CD8-positive, alpha-beta memory T cell (primary cell): ENCODE measurements around the gene VWA7. TPM values are rescaled to one million over a fixed set of nuclear protein-coding genes. Genes with fewer than 3 reads are reported as not detected.

Source experiments
- CTCF ChIA-PET: fragments of 350-600 bp; sonication (Branson Sonifier 250); formaldehyde crosslinking; loops from one replicate; lab custom pipeline; 2021; ENCODE audit warnings: antibody characterized with exemption; lab: Charles Lee
- POLR2A ChIA-PET: fragments of 350-600 bp; sonication (Branson Sonifier 250); formaldehyde crosslinking; loops from one replicate; lab custom pipeline; 2021; ENCODE audit warnings: antibody characterized with exemption; lab: Charles Lee
- DNase-seq, 5 donors: peaks; one replicate each; pipeline versions ENCODE4 v3.0.0 to v3.0.0-alpha.2; 2020 to 2022; ENCODE audit warnings: mixed read lengths in 1 of 5
- H3K27ac ChIP-seq: one replicate; pipeline ENCODE4 v1.7.0; 2013; ENCODE audit warnings: low read depth, mild to moderate bottlenecking, low read length, moderate library complexity
- H3K27me3 ChIP-seq: 2 replicates; pipeline ENCODE4 v1.7.0; 2013; ENCODE audit warnings: low read length, mild to moderate bottlenecking; ENCODE audit not compliant: insufficient read depth, poor library complexity, severe bottlenecking
- H3K36me3 ChIP-seq: 2 replicates; pipeline ENCODE4 v1.7.0; 2013; ENCODE audit warnings: mild to moderate bottlenecking, low read length, moderate library complexity; ENCODE audit not compliant: insufficient read depth
- H3K4me1 ChIP-seq: 2 replicates; pipeline ENCODE4 v1.7.0; 2013; ENCODE audit warnings: mild to moderate bottlenecking, low read length, moderate library complexity; ENCODE audit not compliant: insufficient read depth
- H3K4me3 ChIP-seq: 2 replicates; pipeline ENCODE4 v1.7.0; 2013; ENCODE audit warnings: mild to moderate bottlenecking, low read length
- H3K9me3 ChIP-seq: 2 replicates; pipeline ENCODE4 v1.7.0; 2013; ENCODE audit warnings: mild to moderate bottlenecking, low read length
- H3K27ac Mint-ChIP-seq, 8 donors: one replicate each; pipeline ENCODE4 v1.8.0; 2020 to 2021; ENCODE audit warnings: mixed read lengths in 8 of 8, mild to moderate bottlenecking in 6 of 8, inconsistent platforms in 3 of 8, moderate library complexity in 3 of 8
- H3K27me3 Mint-ChIP-seq, 2 donors: one replicate each; pipeline ENCODE4 v1.8.0; 2020 to 2021; ENCODE audit warnings: mixed read lengths in 2 of 2, mild to moderate bottlenecking in 1 of 2, moderate library complexity in 1 of 2
- H3K36me3 Mint-ChIP-seq, 3 donors: one replicate each; pipeline ENCODE4 v1.8.0; 2020 to 2021; ENCODE audit warnings: mixed read lengths in 3 of 3, inconsistent platforms in 1 of 3, mild to moderate bottlenecking in 1 of 3
- H3K4me1 Mint-ChIP-seq, 3 donors: one replicate each; pipeline ENCODE4 v1.8.0; 2020 to 2021; ENCODE audit warnings: mixed read lengths in 3 of 3, inconsistent platforms in 1 of 3, mild to moderate bottlenecking in 1 of 3
- H3K4me3 Mint-ChIP-seq, 7 donors: one replicate each; pipeline ENCODE4 v1.8.0; 2020 to 2021; ENCODE audit warnings: mixed read lengths in 7 of 7, mild to moderate bottlenecking in 6 of 7, moderate library complexity in 4 of 7, inconsistent platforms in 2 of 7
- H3K9me3 Mint-ChIP-seq, 5 donors: one replicate each; pipeline ENCODE4 v1.8.0; 2020 to 2022; ENCODE audit warnings: mixed read lengths in 5 of 5, mild to moderate bottlenecking in 3 of 5, moderate library complexity in 2 of 5, inconsistent platforms in 1 of 5
- polyA plus RNA-seq: library from polyadenylated mRNA; unstranded; fragments of 300-500 nt; fragmentation: Illumina TruSeq; gene quantifications from one replicate; pipeline ENCODE4 v1.2.3, GENCODE V29; 2021
- total RNA-seq, 2 experiments: library from RNA; stranded (reverse); gene quantifications; one replicate each; pipeline ENCODE4 v1.2.3, GENCODE V29; 2021

Gene VWA7
- total and polyA plus RNA-seq, 3 experiments from 2014 or later, result 1.4 to 2.5 (median 1.7) TPM

GRCh38 chr6:31742894-31743293 lies 34.2 kb downstream of the VWA7 start:
- Mint-ChIP-seq H3K4me3 (peak overlapping the region in 1 of 7 donors; percentile 48), H3K27me3 (peaks cover 0 to 1% of the 10 kb centered on the region in 2 donors), H3K36me3 (peaks cover 0 to 10% (median 6%) of the 10 kb centered on the region in 3 donors), H3K27ac (peak overlapping the region in 1 of 8 donors; percentile 1), H3K4me1 (peaks cover 27 to 45% (median 32%) of the 10 kb centered on the region in 3 donors), H3K9me3 (no peaks in the 10 kb centered on the region)
- no peaks in the 10 kb centered on the region for H3K9me3 ChIP-seq
- ChIA-PET POLR2A (no interaction called here), CTCF (no interaction called here)
- no peak overlapping the region for H3K4me3 ChIP-seq
- no peak for DNase-seq
- H3K27ac ChIP-seq, result no peak overlapping the region
- H3K4me1 ChIP-seq, result peaks cover 25% of the 10 kb centered on the region
- H3K27me3 ChIP-seq, result no peaks in the 10 kb centered on the region
- no peaks in the 10 kb centered on the region for H3K36me3 ChIP-seq

GRCh38 chr6:31741815-31742214 lies 35.3 kb downstream of the VWA7 start:
- Mint-ChIP-seq H3K9me3 (no peaks in the 10 kb centered on the region), H3K27me3 (no peaks in the 10 kb centered on the region), H3K4me3 (peak overlapping the region in 6 of 7 donors; percentile 48 to 99 (median 58)), H3K36me3 (peaks cover 0 to 10% (median 4%) of the 10 kb centered on the region in 3 donors), H3K4me1 (peaks cover 37 to 56% (median 42%) of the 10 kb centered on the region in 3 donors), H3K27ac (peak overlapping the region in 2 of 8 donors; percentile 7 to 36)
- POLR2A ChIA-PET, result no interaction called here
- Histone ChIP-seq H3K9me3 (no peaks in the 10 kb centered on the region), H3K27me3 (no peaks in the 10 kb centered on the region), H3K27ac (peak overlapping the region; percentile 7), H3K4me1 (peaks cover 35% of the 10 kb centered on the region), H3K4me3 (no peak overlapping the region), H3K36me3 (no peaks in the 10 kb centered on the region)
- no peak for DNase-seq
- CTCF ChIA-PET, result interaction anchor here (1.1 to 7.5 kb wide), 3 partner anchors 29 to 88 kb away, joined by 3 to 42 read pairs (median 4); no protein-coding TSS in a partner anchor

DNA sequence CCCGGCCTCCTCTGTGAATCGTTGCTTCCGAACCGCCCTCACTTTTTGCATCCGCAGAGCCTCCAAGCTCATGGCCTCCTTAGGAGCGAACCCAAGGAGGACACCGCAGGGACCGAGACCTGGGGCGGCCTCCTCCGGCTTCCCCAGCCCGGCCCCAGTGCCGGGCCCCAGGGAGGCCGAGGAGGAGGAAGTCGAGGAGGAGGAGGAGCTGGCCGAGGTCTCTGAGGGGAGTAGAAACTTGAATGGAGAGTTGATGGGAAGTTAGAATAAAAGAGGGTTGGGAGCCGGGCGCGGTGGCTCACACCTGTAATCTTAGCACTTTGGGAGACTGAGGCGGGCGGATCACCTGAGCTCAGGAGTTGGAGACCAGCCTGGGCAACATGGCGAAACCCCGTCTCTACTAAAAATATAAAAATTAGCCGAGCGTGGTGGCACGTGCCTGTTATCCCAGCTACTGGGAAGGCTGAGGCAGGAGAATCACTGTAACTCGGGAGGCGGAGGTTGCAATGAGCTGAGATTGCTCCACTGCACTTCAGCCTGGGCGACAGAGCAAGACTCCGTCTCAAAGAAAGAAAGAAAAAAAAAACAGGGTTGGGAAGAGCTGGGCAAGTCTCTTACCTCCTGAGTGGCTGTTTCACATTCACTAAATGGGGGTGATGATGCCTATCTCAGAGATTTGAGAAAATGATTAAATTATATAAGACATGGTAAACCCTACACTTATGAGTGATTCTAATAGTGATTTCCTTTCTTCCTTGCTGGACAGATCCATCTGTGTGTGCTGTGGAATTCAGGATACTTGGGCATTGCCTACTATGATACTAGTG lies 36.5 kb downstream of the VWA7 start:
- peak overlapping the region; percentile 93 to 99 (median 98) for H3K4me3 Mint-ChIP-seq
- ChIA-PET POLR2A (interaction anchor here (1.2 to 2.0 kb wide), 2 partner anchors 31 to 38 kb away, joined by 6 to 12 read pairs; partner anchors contain the start of gene ABHD16A), CTCF (interaction anchor here (0.7 to 7.5 kb wide), 9 partner anchors 11 to 89 kb away, joined by 3 to 42 read pairs (median 9); partner anchors contain the start of genes DDAH2, HSPA1B, LSM2 and VARS1)
- Histone ChIP-seq H3K27ac (peak overlapping the region; percentile 90), H3K9me3 (no peaks in the 10 kb centered on the region), H3K36me3 (no peaks in the 10 kb centered on the region), H3K4me3 (peak overlapping the region; percentile 84), H3K4me1 (peaks cover 39% of the 10 kb centered on the region), H3K27me3 (no peaks in the 10 kb centered on the region)
- no peak for DNase-seq
- H3K27me3 Mint-ChIP-seq, result no peaks in the 10 kb centered on the region
- H3K27ac Mint-ChIP-seq, result peak overlapping the region; percentile 91 to 99 (median 96)
- H3K9me3 Mint-ChIP-seq, result no peaks in the 10 kb centered on the region
- peaks cover 46 to 61% (median 54%) of the 10 kb centered on the region in 3 donors for H3K4me1 Mint-ChIP-seq
- peaks cover 0 to 17% (median 5%) of the 10 kb centered on the region in 3 donors for H3K36me3 Mint-ChIP-seq

DNA sequence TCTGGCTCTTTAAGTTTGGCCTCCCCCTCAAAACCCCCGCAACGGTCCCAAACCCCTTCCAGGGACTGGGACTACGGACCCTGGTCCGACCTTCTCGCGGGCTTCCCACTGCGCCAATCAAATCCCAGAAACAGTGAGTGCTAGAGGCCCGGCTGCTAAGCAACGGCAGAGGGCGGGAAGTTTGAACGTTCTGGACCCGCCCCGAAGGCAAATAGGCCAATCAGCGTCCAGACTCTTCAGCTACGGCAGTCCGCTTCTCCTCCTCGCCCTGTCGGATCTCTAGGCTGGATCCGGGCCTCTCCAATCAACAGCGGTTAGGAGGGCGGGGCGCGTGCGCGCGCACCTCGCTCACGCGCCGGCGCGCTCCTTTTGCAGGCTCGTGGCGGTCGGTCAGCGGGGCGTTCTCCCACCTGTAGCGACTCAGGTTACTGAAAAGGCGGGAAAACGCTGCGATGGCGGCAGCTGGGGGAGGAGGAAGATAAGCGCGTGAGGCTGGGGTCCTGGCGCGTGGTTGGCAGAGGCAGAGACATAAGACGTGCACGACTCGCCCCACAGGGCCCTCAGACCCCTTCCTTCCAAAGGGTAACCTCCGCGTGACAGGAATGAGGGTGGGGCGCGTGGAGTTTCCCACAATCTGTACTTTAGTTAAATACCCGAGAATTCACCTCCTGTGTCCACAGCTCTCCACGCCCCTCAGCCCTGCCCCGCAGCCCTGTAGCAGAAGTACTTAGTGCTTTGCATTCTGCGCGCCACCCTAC lies 37.3 kb downstream of the VWA7 start, which contains the start of gene MSH5:
Gene MSH5, plus strand, starts transcription at position 367 of the 758 bp plus-strand sequence. CDS start 462 bp downstream, outside the sequence.
- Mint-ChIP-seq H3K4me3 (peak within 1 kb of the TSS; percentile 93 to 99 (median 98)), H3K36me3 (peaks cover 0 to 23% (median 1%) of the 10 kb centered on the region in 3 donors), H3K27ac (peak within 1 kb of the TSS; percentile 91 to 99 (median 96)), H3K9me3 (no peaks in the 10 kb centered on the region), H3K4me1 (peaks cover 46 to 62% (median 55%) of the 10 kb centered on the region in 3 donors), H3K27me3 (no peaks in the 10 kb centered on the region)
- Histone ChIP-seq H3K4me3 (peak within 1 kb of the TSS; percentile 84), H3K27me3 (no peaks in the 10 kb centered on the region), H3K9me3 (no peaks in the 10 kb centered on the region), H3K4me1 (peaks cover 40% of the 10 kb centered on the region), H3K27ac (peak within 1 kb of the TSS; percentile 98), H3K36me3 (no peaks in the 10 kb centered on the region)
- ChIA-PET POLR2A (interaction anchor here (0.6 to 2.5 kb wide), 11 partner anchors 9 to 90 kb away, joined by 3 to 12 read pairs (median 5); partner anchors contain the start of genes ABHD16A, DDAH2 and LSM2), CTCF (interaction anchor here (0.6 to 7.5 kb wide), 11 partner anchors 10 to 90 kb away, joined by 3 to 42 read pairs (median 5); partner anchors contain the start of genes DDAH2, HSPA1B, LSM2 and MPIG6B)
- DNase-seq, result peak; percentile 91 to 97 (median 93)

DNA sequence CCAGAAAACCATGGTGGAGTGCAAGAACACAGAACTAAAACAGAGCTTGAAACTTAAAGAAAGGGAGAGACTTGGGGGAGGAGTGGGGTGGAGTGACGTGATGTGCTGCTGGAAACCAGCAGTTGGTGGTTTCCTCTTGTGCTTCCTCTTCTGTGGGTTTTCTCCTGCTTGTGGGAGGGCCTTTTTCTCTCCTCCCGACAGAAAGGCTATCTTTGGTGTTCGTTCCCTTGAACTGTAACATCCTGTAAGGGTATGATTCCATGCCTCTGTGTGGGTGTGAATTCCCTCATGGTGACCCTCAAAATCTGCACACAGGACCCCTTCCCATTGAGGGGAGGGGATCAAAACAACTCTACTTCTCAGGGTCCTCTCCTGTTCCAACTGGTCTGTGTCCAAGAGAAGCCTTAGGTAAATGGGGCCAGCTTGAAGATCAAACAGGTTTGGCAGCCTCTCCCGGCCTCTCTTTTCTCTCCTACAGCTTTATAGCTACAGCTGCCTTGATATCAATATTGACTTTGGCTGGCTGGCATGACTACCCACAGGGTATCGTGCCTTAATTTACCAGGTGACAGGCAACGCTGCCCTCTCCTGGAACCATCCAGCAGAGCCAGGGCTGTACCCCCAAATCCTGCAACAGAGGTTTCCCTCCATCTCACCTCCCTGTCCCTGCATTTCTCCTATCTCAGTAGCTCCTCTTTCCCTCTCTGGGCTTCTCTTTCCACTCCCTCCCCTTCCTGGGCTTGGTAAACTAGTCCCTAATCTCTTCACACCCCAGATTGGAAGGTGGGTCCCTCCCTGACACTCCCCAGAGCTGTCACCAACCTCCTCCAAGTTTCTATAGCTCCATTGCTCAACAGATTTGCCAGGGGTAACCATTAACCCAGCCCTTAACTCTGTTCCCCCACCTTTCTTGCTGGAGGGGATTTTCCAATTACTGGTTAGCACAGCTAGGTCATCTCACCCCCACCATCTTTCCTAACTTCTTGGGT lies 38.8 kb downstream of the VWA7 start:
- Histone ChIP-seq H3K27me3 (no peaks in the 10 kb centered on the region), H3K4me1 (peaks cover 56% of the 10 kb centered on the region), H3K4me3 (peak overlapping the region; percentile 44), H3K36me3 (peaks cover 11% of the 10 kb centered on the region), H3K27ac (peak overlapping the region; percentile 98), H3K9me3 (no peaks in the 10 kb centered on the region)
- Mint-ChIP-seq H3K4me3 (peak overlapping the region; percentile 93 to 99 (median 98)), H3K27ac (peak overlapping the region; percentile 91 to 98 (median 96)), H3K9me3 (no peaks in the 10 kb centered on the region), H3K36me3 (peaks cover 0 to 38% (median 1%) of the 10 kb centered on the region in 3 donors), H3K4me1 (peaks cover 57 to 78% (median 68%) of the 10 kb centered on the region in 3 donors), H3K27me3 (no peaks in the 10 kb centered on the region)
- peak; percentile 40 to 81 (median 77) for DNase-seq
- CTCF ChIA-PET, result interaction anchor here (0.7 to 7.5 kb wide), 18 partner anchors 9 to 149 kb away, joined by 3 to 42 read pairs (median 4); partner anchors contain the start of genes ABHD16A, DDAH2, HSPA1B and LSM2
- POLR2A ChIA-PET, result interaction anchor here (0.6 to 2.5 kb wide), 13 partner anchors 8 to 124 kb away, joined by 3 to 11 read pairs (median 5); partner anchors contain the start of genes ABHD16A, LSM2, NEU1 and VARS1

- ChIA-PET CTCF (interaction anchor here (0.7 to 7.5 kb wide), 12 partner anchors 8 to 150 kb away, joined by 3 to 42 read pairs (median 8); partner anchors contain the start of genes DDAH2, HSPA1B, LSM2 and LY6G5C), POLR2A (interaction anchor here (0.5 to 2.5 kb wide), 10 partner anchors 8 to 450 kb away, joined by 3 to 11 read pairs (median 4); partner anchors contain the start of genes ABHD16A, LSM2 and VARS1)
- H3K36me3 ChIP-seq, result peaks cover 13% of the 10 kb centered on the region
- H3K4me3 Mint-ChIP-seq, result peak overlapping the region; percentile 93 to 99 (median 98)
- H3K27ac ChIP-seq, result peak overlapping the region; percentile 98
- H3K27ac Mint-ChIP-seq, result peak overlapping the region; percentile 91 to 98 (median 96)
- H3K36me3 Mint-ChIP-seq, result peaks cover 0 to 44% (median 1%) of the 10 kb centered on the region in 3 donors
- H3K27me3 Mint-ChIP-seq, result no peaks in the 10 kb centered on the region
- H3K4me1 ChIP-seq, result peaks cover 58% of the 10 kb centered on the region
- no peaks in the 10 kb centered on the region for H3K9me3 Mint-ChIP-seq
- no peaks in the 10 kb centered on the region for H3K27me3 ChIP-seq
- no peaks in the 10 kb centered on the region for H3K9me3 ChIP-seq
- DNase-seq, result no peak
- H3K4me3 ChIP-seq, result peak overlapping the region; percentile 97
- peaks cover 59 to 81% (median 71%) of the 10 kb centered on the region in 3 donors for H3K4me1 Mint-ChIP-seq
Measured at GRCh38 chr6:31737315-31737990, 39.7 kb downstream of the VWA7 start.
